ENCODE data around the gene LSM3.

The LSM3 gene

DNA sequence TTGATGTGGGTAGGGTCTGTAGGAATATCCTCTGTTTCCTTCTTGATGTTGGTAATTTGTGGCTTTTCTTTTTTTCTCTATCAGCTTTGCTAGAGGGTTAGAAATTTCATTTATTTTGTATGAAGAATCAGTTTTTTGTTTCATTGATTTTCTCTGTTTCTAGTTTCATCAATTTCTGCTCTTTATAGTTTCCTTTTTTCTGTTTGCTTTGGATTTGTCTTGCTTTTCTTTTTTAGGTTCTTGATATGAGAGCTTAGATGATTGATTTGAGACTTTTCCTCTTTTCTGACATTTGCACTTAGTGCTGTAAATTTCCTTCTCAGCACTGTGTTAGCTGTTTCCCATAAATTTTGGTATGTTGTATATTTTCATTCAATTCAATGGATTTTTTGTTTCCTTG is 61.3 kb downstream of the LSM3 start:
- no peaks in the 10 kb centered on the region for H3K36me3 ChIP-seq (replicated peaks; ENCODE audit: insufficient read depth, low read length)
- no peaks in the 10 kb centered on the region for H3K79me2 ChIP-seq (ENCODE audit: low read length)
- H2AFZ ChIP-seq (ENCODE audit: low read length): no peak overlapping the region
- no peak overlapping the region for H3K4me3 ChIP-seq (ENCODE audit: low read length)
- no peaks in the 10 kb centered on the region for H3K27me3 ChIP-seq (replicated peaks; ENCODE audit: insufficient read depth, low read length)
- H3K4me2 ChIP-seq (ENCODE audit: low read depth, low read length): no peak overlapping the region
- H4K20me1 ChIP-seq (ENCODE audit: insufficient read depth, low read length): no peaks in the 10 kb centered on the region
- no peaks in the 10 kb centered on the region for H3K4me1 ChIP-seq (ENCODE audit: low read length)
- H3K9me2 ChIP-seq (replicated peaks; ENCODE audit: insufficient read depth, low read length): no peaks in the 10 kb centered on the region
- H3K27ac ChIP-seq (ENCODE audit: low read length): no peak overlapping the region
- H3K9me3 ChIP-seq (replicated peaks; ENCODE audit: insufficient read depth, low read length): no peaks in the 10 kb centered on the region
- no peak for TF ChIP-seq EZH2 (optimal IDR thresholded peaks at IDR 0.05; ENCODE audit: low read depth, low read length)
- TF ChIP-seq, protein P1, sequence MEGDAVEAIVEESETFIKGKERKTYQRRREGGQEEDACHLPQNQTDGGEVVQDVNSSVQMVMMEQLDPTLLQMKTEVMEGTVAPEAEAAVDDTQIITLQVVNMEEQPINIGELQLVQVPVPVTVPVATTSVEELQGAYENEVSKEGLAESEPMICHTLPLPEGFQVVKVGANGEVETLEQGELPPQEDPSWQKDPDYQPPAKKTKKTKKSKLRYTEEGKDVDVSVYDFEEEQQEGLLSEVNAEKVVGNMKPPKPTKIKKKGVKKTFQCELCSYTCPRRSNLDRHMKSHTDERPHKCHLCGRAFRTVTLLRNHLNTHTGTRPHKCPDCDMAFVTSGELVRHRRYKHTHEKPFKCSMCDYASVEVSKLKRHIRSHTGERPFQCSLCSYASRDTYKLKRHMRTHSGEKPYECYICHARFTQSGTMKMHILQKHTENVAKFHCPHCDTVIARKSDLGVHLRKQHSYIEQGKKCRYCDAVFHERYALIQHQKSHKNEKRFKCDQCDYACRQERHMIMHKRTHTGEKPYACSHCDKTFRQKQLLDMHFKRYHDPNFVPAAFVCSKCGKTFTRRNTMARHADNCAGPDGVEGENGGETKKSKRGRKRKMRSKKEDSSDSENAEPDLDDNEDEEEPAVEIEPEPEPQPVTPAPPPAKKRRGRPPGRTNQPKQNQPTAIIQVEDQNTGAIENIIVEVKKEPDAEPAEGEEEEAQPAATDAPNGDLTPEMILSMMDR (IDR thresholded peaks at IDR 0.05; ENCODE audit: low read length): no peak
- no peak for TF ChIP-seq EZH2phosphoT487 (IDR thresholded peaks at IDR 0.05; ENCODE audit: low read length)
- DNase-seq: no peak
- H3F3A ChIP-seq (ENCODE audit: insufficient read depth, low read length): no peaks in the 10 kb centered on the region
- H3K9ac ChIP-seq (ENCODE audit: low read length): no peak overlapping the region

DNA sequence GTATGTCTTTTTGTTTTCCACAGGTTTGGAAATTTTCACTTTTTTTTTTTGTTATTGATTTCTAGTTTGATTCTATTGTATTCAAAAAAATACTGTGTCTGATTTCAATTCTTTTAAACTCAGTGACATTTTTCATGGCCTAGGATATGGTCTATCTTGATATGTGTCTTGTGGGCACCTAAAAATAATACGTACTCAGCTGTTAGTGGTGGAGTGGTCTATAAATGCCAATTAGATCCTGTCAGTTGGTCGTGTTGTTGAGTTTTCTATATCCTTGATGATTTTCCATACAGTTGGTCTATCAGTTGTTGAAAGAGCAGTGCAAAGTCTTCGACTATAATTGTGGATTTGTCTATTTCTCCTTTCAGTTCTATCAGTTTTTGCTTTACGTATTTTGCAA is 61.7 kb downstream of the LSM3 start:
- H3K27me3 ChIP-seq (replicated peaks; ENCODE audit: insufficient read depth, low read length): no peaks in the 10 kb centered on the region
- no peaks in the 10 kb centered on the region for H3K36me3 ChIP-seq (replicated peaks; ENCODE audit: insufficient read depth, low read length)
- no peaks in the 10 kb centered on the region for H4K20me1 ChIP-seq (ENCODE audit: insufficient read depth, low read length)
- no peaks in the 10 kb centered on the region for H3K9me3 ChIP-seq (replicated peaks; ENCODE audit: insufficient read depth, low read length)
- no peak overlapping the region for H3K4me3 ChIP-seq (ENCODE audit: low read length)
- no peak for TF ChIP-seq EZH2 (optimal IDR thresholded peaks at IDR 0.05; ENCODE audit: low read depth, low read length)
- no peak overlapping the region for H3K4me2 ChIP-seq (ENCODE audit: low read depth, low read length)
- no peaks in the 10 kb centered on the region for H3K9me2 ChIP-seq (replicated peaks; ENCODE audit: insufficient read depth, low read length)
- no peak overlapping the region for H3K27ac ChIP-seq (ENCODE audit: low read length)
- DNase-seq: no peak
- no peaks in the 10 kb centered on the region for H3F3A ChIP-seq (ENCODE audit: insufficient read depth, low read length)
- no peaks in the 10 kb centered on the region for H3K4me1 ChIP-seq (ENCODE audit: low read length)
- H2AFZ ChIP-seq (ENCODE audit: low read length): no peak overlapping the region
- no peaks in the 10 kb centered on the region for H3K79me2 ChIP-seq (ENCODE audit: low read length)
- H3K9ac ChIP-seq (ENCODE audit: low read length): no peak overlapping the region

DNA sequence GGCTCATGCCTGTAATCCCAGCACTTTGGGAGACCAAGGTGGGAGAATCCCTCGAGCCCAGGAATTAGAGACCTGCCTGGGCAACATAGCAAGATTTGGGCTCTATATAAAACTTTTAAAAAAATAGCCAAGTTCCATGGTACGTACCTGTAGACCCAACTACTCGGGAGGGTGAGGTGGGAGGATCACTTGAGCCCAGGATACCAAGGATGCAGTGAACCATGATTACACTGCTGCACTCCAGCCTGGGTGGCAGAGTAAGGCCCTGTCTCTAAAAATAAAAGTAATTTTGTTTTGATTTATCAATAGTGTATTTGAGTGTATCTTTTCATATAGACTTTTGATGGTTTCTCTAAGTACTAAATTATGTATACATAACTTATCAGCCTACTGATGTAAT is 63.1 kb downstream of the LSM3 start:
- no peaks in the 10 kb centered on the region for H3K79me2 ChIP-seq (ENCODE audit: low read length)
- DNase-seq: no peak
- H3F3A ChIP-seq (ENCODE audit: insufficient read depth, low read length): no peaks in the 10 kb centered on the region
- no peak overlapping the region for H3K27ac ChIP-seq (ENCODE audit: low read length)
- H3K4me2 ChIP-seq (ENCODE audit: low read depth, low read length): no peak overlapping the region
- no peaks in the 10 kb centered on the region for H4K20me1 ChIP-seq (ENCODE audit: insufficient read depth, low read length)
- no peak overlapping the region for H3K4me3 ChIP-seq (ENCODE audit: low read length)
- H3K36me3 ChIP-seq (replicated peaks; ENCODE audit: insufficient read depth, low read length): no peaks in the 10 kb centered on the region
- H3K9me2 ChIP-seq (replicated peaks; ENCODE audit: insufficient read depth, low read length): no peaks in the 10 kb centered on the region
- H3K4me1 ChIP-seq (ENCODE audit: low read length): no peaks in the 10 kb centered on the region
- no peaks in the 10 kb centered on the region for H3K27me3 ChIP-seq (replicated peaks; ENCODE audit: insufficient read depth, low read length)
- TF ChIP-seq, protein P1 (IDR thresholded peaks at IDR 0.05; ENCODE audit: low read length): no peak
- TF ChIP-seq EZH2phosphoT487 (IDR thresholded peaks at IDR 0.05; ENCODE audit: low read length): no peak
- TF ChIP-seq EZH2 (optimal IDR thresholded peaks at IDR 0.05; ENCODE audit: low read depth, low read length): no peak
- H3K9ac ChIP-seq (ENCODE audit: low read length): no peak overlapping the region
- no peaks in the 10 kb centered on the region for H3K9me3 ChIP-seq (replicated peaks; ENCODE audit: insufficient read depth, low read length)
- no peak overlapping the region for H2AFZ ChIP-seq (ENCODE audit: low read length)

DNA sequence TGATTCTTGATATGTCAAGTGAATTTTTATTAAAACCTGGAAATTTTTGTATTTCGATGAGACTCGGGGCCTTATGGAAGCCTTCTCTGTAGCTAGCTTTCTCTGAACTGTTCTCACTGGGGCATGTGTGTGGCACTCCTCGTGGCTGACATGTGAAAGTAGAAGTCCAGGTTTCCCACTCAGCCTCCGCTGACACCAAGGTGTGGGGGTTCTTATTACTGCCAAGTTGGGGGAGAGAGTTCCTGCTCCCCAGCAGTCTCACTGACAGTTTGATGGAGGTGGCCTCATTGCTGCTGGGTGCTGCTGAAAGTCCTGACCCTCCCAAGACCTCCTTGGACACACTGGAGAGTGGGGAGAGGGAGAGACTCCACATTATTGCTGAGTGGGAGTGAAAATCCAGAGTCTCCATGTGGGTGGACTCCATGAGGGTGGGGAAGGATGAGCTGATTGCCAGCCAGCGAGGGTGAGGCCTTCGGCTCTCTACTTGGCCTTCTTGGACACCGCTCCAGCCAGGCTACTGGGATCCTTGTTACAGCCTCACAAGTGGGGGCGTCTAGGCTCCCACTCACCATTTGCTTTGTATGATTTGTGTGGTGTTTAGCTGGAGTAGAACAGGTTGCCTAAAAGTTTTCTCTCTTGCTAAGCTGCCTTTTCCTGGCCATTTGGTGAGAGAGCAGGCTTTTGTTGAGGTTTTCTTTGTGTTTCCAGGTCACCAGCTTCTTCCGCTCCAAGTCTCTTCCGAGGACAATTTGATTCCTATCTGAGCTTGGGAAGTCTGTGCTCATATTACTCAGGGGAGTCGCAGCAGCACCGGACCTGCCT is 64.1 kb downstream of the LSM3 start:
- Histone ChIP-seq H3K27ac (ENCODE audit: low read length) (no peak overlapping the region), H2AFZ (ENCODE audit: low read length) (no peak overlapping the region), H3K79me2 (ENCODE audit: low read length) (no peaks in the 10 kb centered on the region), H3K36me3 (replicated peaks; ENCODE audit: insufficient read depth, low read length) (no peaks in the 10 kb centered on the region), H3K9ac (ENCODE audit: low read length) (no peak overlapping the region), H3K4me1 (ENCODE audit: low read length) (no peaks in the 10 kb centered on the region), H3K27me3 (replicated peaks; ENCODE audit: insufficient read depth, low read length) (no peaks in the 10 kb centered on the region), H3F3A (ENCODE audit: insufficient read depth, low read length) (no peaks in the 10 kb centered on the region), H4K20me1 (ENCODE audit: insufficient read depth, low read length) (no peaks in the 10 kb centered on the region), H3K4me2 (ENCODE audit: low read depth, low read length) (no peak overlapping the region), H3K9me2 (replicated peaks; ENCODE audit: insufficient read depth, low read length) (no peaks in the 10 kb centered on the region), H3K4me3 (ENCODE audit: low read length) (no peak overlapping the region), H3K9me3 (replicated peaks; ENCODE audit: insufficient read depth, low read length) (no peaks in the 10 kb centered on the region)
- TF ChIP-seq, protein P1 (IDR thresholded peaks at IDR 0.05; ENCODE audit: low read length): no peak
- TF ChIP-seq EZH2phosphoT487 (IDR thresholded peaks at IDR 0.05; ENCODE audit: low read length) (no peak), EZH2 (optimal IDR thresholded peaks at IDR 0.05; ENCODE audit: low read depth, low read length) (no peak)
- DNase-seq: no peak
